Gastroesophageal sphincter (tissue), 4 donors: ENCODE results near the gene COX4I1. TPM values are rescaled to one million over a fixed set of nuclear protein-coding genes. Genes with fewer than 3 reads are reported as not detected.

Experiments used
- ATAC-seq: fragments of 150-250 bp; one replicate; pipeline ENCODE4 v1.9.1; 2016; ENCODE audit warnings: mild to moderate bottlenecking, moderate library complexity
- H3K27ac ChIP-seq, 4 donors: fragments of 200-600 bp; sonication (generic) in 3 of 4; 1 replicate in 3 of 4; 2 replicates in 1 of 4; pipeline ENCODE4 v1.5.1; 2016 to 2019
- H3K27me3 ChIP-seq: fragments of 200-600 bp; sonication (generic); one replicate; pipeline ENCODE4 v1.5.1; 2019
- H3K36me3 ChIP-seq, 2 donors: fragments of 200-600 bp; sonication (generic); one replicate each; pipeline ENCODE4 v1.5.1; 2019; ENCODE audit warnings: control low read depth in 1 of 2
- H3K4me1 ChIP-seq, 3 donors: fragments of 200-600 bp; sonication (generic); 1 replicate in 2 of 3; 2 replicates in 1 of 3; pipeline ENCODE4 v1.5.1; 2016 to 2019; ENCODE audit warnings: control low read depth in 2 of 3
- H3K4me3 ChIP-seq, 2 donors: fragments of 200-600 bp; sonication (generic); one replicate each; pipeline ENCODE4 v1.5.1; 2019; ENCODE audit warnings: mild to moderate bottlenecking in 1 of 2, moderate library complexity in 1 of 2
- H3K9me3 ChIP-seq, 3 donors: fragments of 200-600 bp; sonication (generic); one replicate each; pipeline ENCODE4 v1.5.1; 2017 to 2019; ENCODE audit warnings: control low read depth in 2 of 3
- CTCF ChIP-seq, 4 experiments: fragments of 200-600 bp in 2 of 4; fragments of 450-650 bp in 2 of 4; sonication (generic) in 1 of 4; IDR thresholded peaks; one replicate each; pipeline ENCODE4 v1.5.1; 2017 to 2019; ENCODE audit warnings: antibody characterized with exemption in 4 of 4, mild to moderate bottlenecking in 2 of 4, moderate library complexity in 2 of 4
- EP300 ChIP-seq: sonication (generic); formaldehyde crosslinking; IDR thresholded peaks from one replicate; pipeline ENCODE4 v1.6.1; 2017; ENCODE audit warnings: antibody characterized with exemption, mild to moderate bottlenecking
- POLR2A ChIP-seq, 2 donors: fragments of 450-650 bp; IDR thresholded peaks; one replicate each; pipeline ENCODE4 v1.6.1; 2017; ENCODE audit warnings: antibody characterized with exemption in 2 of 2, mild to moderate bottlenecking in 2 of 2, moderate library complexity in 1 of 2
- POLR2AphosphoS5 ChIP-seq: sonication (generic); formaldehyde crosslinking; IDR thresholded peaks from one replicate; pipeline ENCODE4 v1.6.1; 2017; ENCODE audit warnings: antibody characterized with exemption
- WGBS, 2 donors: methylation state at CpG; one replicate each; pipeline ENCODE4 v1.1.5; 2018; ENCODE audit warnings: low coverage in 1 of 2; 5-methylcytosine and 5-hydroxymethylcytosine counted together
- total RNA-seq, 4 donors: library from RNA; depleted of rRNA; stranded (reverse); fragments of >200 nt; gene quantifications; one replicate each; pipeline ENCODE4 v1.1.0, GENCODE V29; 2016

COX4I1 gene
- total RNA-seq, 4 donors from 2014 or later: 465 to 597 (median 507) TPM

DNA sequence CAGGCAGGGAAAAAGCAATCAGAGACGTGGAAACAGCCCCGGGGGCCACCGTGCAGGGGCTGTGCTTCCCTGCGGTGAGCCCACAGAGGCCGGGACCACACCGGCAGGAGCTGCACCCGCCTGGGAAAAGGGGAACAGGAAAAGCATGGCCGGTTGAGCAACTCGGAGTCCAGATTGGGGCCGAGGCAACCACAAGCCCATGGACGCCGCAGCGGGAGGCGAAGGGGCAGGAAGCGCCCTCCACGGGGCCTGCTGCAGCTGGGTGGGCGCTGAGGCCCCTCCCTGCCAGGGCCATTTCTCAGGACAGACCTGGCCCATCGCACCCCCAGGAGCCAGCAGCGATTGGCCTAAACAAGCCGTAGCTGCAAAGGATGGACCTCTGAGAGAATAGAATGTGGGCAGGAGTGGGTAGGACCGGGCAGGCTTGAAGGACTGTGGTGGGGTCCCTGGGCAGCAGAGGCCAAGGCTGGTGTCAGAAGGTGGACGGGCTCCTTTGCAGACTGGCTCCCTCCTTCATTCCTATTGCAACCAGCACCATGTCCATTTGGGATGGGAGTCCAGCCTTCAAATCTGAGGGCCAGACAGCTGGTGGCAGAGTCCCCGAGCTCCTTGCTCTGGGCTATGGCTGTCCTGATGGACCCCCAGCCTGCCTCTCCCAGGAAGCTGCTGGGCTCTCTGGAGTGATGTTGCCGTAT, 30.4 kb downstream of the COX4I1 start:
- H3K27me3 ChIP-seq: peaks cover 3% of the 10 kb centered on the region
- no peak for TF ChIP-seq CTCF (IDR thresholded peaks at IDR 0.05)
- TF ChIP-seq EP300: no peak
- no peak for TF ChIP-seq POLR2AphosphoS5
- no peak for TF ChIP-seq POLR2A (IDR thresholded peaks at IDR 0.05)
- H3K4me1 ChIP-seq: peaks cover 0 to 22% (median 0%) of the 10 kb centered on the region in 3 donors
- no peak overlapping the region for H3K27ac ChIP-seq
- 60 to 83% methylated on average over 9 to 15 of the region's 24 CpGs for WGBS, 2 donors
- peak; percentile 32 for ATAC-seq
- no peak overlapping the region for H3K4me3 ChIP-seq
- no peaks in the 10 kb centered on the region for H3K9me3 ChIP-seq
- H3K36me3 ChIP-seq: no peaks in the 10 kb centered on the region

DNA sequence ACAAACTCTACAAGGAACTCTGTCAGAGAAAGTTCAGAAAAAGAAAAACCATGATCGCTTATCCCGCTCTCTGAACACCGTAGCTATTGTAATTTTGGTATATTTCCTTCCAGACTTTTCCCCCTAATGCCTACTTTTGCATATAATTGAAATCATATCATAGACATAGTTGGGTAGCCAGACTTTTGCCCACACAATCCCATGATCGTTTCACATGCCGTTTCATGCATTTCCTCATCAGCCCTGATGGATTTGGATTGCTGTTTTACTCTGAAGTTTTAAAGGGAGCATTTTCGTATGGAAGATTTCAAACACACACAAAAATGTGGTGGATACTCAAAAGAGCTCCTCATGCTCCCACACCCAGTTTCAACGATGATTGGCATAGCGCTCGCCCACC, 31.3 kb downstream of the COX4I1 start:
- Histone ChIP-seq H3K27ac (no peak overlapping the region), H3K9me3 (no peaks in the 10 kb centered on the region), H3K4me1 (peaks cover 0 to 22% (median 0%) of the 10 kb centered on the region in 3 donors), H3K36me3 (no peaks in the 10 kb centered on the region), H3K4me3 (no peak overlapping the region), H3K27me3 (peaks cover 12% of the 10 kb centered on the region)
- WGBS, 2 donors: 79 to 82% methylated on average over 7 to 8 of the region's 9 CpGs
- no peak for ATAC-seq
- no peak for TF ChIP-seq EP300
- no peak for TF ChIP-seq POLR2A (IDR thresholded peaks at IDR 0.05)
- TF ChIP-seq POLR2AphosphoS5: no peak
- no peak for TF ChIP-seq CTCF (IDR thresholded peaks at IDR 0.05)

GRCh38 chr16:85832570-85833218, 33.2 kb downstream of the COX4I1 start:
- ATAC-seq: no peak
- Histone ChIP-seq H3K9me3 (no peaks in the 10 kb centered on the region), H3K27ac (no peak overlapping the region), H3K36me3 (no peaks in the 10 kb centered on the region), H3K4me3 (no peak overlapping the region), H3K4me1 (peaks cover 0 to 17% (median 0%) of the 10 kb centered on the region in 3 donors), H3K27me3 (peaks cover 31% of the 10 kb centered on the region)
- TF ChIP-seq POLR2AphosphoS5 (no peak), POLR2A (IDR thresholded peaks at IDR 0.05) (no peak), EP300 (no peak), CTCF (IDR thresholded peaks at IDR 0.05) (no peak)
- 73 to 83% methylated on average over 10 to 17 of the region's 21 CpGs for WGBS, 2 donors

- H3K36me3 ChIP-seq: no peaks in the 10 kb centered on the region
- no peak overlapping the region for H3K4me3 ChIP-seq
- WGBS, 2 donors: 40% methylated on average over 1 of the region's 22 CpGs; no CpG with 5 or more reads in 1 of the 2 donors
- no peak overlapping the region for H3K27ac ChIP-seq
- H3K27me3 ChIP-seq: peaks cover 38% of the 10 kb centered on the region
- peaks cover 0 to 10% (median 0%) of the 10 kb centered on the region in 3 donors for H3K4me1 ChIP-seq
- H3K9me3 ChIP-seq: no peaks in the 10 kb centered on the region
- TF ChIP-seq CTCF (IDR thresholded peaks at IDR 0.05) (no peak), EP300 (no peak), POLR2A (IDR thresholded peaks at IDR 0.05) (no peak), POLR2AphosphoS5 (no peak)
- no peak for ATAC-seq
These were observed 33.9 kb downstream of the COX4I1 start for GRCh38 chr16:85833219-85833920.
